ENCODE measurements around the gene DDX3X.
"Not testable (repeated sequence)": the region's sequence is repeated elsewhere in the genome, so short reads cannot be mapped to it uniquely, and the experiment has no call there.

The DDX3X gene

GRCh38 chrX:41344053-41344452 lies 10.1 kb downstream of the DDX3X start:
- Histone ChIP-seq H3K27me3 (ENCODE audit: control insufficient read depth, insufficient read depth, low read length) (no peaks in the 10 kb centered on the region), H3K27ac (ENCODE audit: low read length) (no peak overlapping the region), H3K9me3 (ENCODE audit: control insufficient read depth, low read depth, low read length) (peaks cover 18% of the 10 kb centered on the region), H3K4me3 (ENCODE audit: low read length) (no peak overlapping the region), H3K9ac (ENCODE audit: low read length) (no peak overlapping the region), H3K36me3 (ENCODE audit: control insufficient read depth, low read depth, low read length) (peaks cover 95% of the 10 kb centered on the region), H3K4me1 (ENCODE audit: control insufficient read depth, low read depth, low read length) (no peaks in the 10 kb centered on the region)

GRCh38 chrX:41347186-41347585 lies 13.2 kb downstream of the DDX3X start:
- Histone ChIP-seq H3K9me3 (ENCODE audit: control insufficient read depth, low read depth, low read length) (peaks cover 8% of the 10 kb centered on the region), H3K4me1 (ENCODE audit: control insufficient read depth, low read depth, low read length) (no peaks in the 10 kb centered on the region), H3K36me3 (ENCODE audit: control insufficient read depth, low read depth, low read length) (peaks cover 67% of the 10 kb centered on the region), H3K9ac (ENCODE audit: low read length) (no peak overlapping the region), H3K27me3 (ENCODE audit: control insufficient read depth, insufficient read depth, low read length) (no peaks in the 10 kb centered on the region), H3K4me3 (ENCODE audit: low read length) (no peak overlapping the region), H3K27ac (ENCODE audit: low read length) (no peak overlapping the region)

GRCh38 chrX:41348551-41348950 lies 14.6 kb downstream of the DDX3X start:
- Histone ChIP-seq H3K9ac (ENCODE audit: low read length) (no peak overlapping the region), H3K27me3 (ENCODE audit: control insufficient read depth, insufficient read depth, low read length) (no peaks in the 10 kb centered on the region), H3K4me3 (ENCODE audit: low read length) (no peak overlapping the region), H3K9me3 (ENCODE audit: control insufficient read depth, low read depth, low read length) (peaks cover 4% of the 10 kb centered on the region), H3K36me3 (ENCODE audit: control insufficient read depth, low read depth, low read length) (peaks cover 53% of the 10 kb centered on the region), H3K27ac (ENCODE audit: low read length) (no peak overlapping the region), H3K4me1 (ENCODE audit: control insufficient read depth, low read depth, low read length) (no peaks in the 10 kb centered on the region)

- no peak overlapping the region for H3K9ac ChIP-seq (ENCODE audit: low read length)
- no peak overlapping the region for H3K27ac ChIP-seq (ENCODE audit: low read length)
- H3K27me3 ChIP-seq (ENCODE audit: control insufficient read depth, insufficient read depth, low read length): no peaks in the 10 kb centered on the region
- no peaks in the 10 kb centered on the region for H3K4me1 ChIP-seq (ENCODE audit: control insufficient read depth, low read depth, low read length)
- no peak overlapping the region for H3K4me3 ChIP-seq (ENCODE audit: low read length)
- H3K36me3 ChIP-seq (ENCODE audit: control insufficient read depth, low read depth, low read length): peaks cover 35% of the 10 kb centered on the region
- no peaks in the 10 kb centered on the region for H3K9me3 ChIP-seq (ENCODE audit: control insufficient read depth, low read depth, low read length)
Observed at GRCh38 chrX:41350150-41350975, 16.4 kb downstream of the DDX3X start.

DNA sequence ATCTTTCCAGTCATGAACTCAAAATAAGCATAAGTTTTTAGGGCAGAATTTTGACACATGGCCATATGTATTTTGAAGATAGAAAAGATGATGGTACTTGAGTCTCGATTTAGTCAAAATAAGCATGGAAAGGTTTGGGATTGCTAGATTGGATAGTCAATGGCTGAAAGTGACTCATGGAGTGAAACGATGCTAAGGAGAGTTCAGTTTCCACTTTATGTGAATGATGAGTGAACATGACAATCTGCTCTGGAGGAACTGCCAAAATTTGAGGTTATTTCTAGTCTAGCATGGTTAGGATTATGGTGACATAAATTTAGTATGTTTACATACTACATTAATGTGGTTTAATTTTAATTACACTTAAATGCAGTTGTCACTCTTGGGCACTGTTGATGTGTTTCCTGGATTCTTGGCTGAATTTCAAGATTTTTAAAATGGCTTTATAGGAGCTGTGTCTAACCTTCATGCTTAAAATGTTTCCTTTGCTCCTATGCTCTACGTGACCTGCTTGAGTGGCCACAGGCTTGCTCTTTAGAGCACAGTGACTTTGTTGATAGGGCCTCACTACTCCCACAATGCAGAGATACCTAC lies 17.1 kb downstream of the DDX3X start:
- H3K27me3 ChIP-seq (ENCODE audit: control insufficient read depth, insufficient read depth, low read length): no peaks in the 10 kb centered on the region
- H3K9me3 ChIP-seq (ENCODE audit: control insufficient read depth, low read depth, low read length): no peaks in the 10 kb centered on the region
- H3K9ac ChIP-seq (ENCODE audit: low read length): no peak overlapping the region
- no peaks in the 10 kb centered on the region for H3K4me1 ChIP-seq (ENCODE audit: control insufficient read depth, low read depth, low read length)
- H3K27ac ChIP-seq (ENCODE audit: low read length): no peak overlapping the region
- H3K36me3 ChIP-seq (ENCODE audit: control insufficient read depth, low read depth, low read length): peaks cover 28% of the 10 kb centered on the region
- H3K4me3 ChIP-seq (ENCODE audit: low read length): no peak overlapping the region

DNA sequence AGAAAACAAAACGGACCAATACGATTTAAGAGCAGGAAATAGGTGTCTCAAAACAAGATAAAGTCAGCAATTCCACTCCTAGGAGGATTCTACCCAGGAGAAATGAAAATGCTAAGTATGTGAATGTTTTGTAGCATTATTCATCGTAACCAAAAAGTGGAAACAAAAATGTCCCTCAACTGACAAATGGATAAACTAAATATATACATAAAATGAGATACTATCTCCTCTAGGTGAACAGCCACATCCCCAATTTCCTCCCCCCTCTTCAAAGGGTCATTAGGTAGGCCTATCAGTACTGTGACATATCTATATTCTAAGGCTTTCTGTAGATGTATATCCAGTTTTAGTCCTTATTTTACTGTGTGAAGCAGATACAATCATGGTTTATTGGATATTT lies 18.0 kb downstream of the DDX3X start:
- H3K9ac ChIP-seq (ENCODE audit: low read length): no peak overlapping the region
- H3K4me3 ChIP-seq (ENCODE audit: low read length): no peak overlapping the region
- no peak overlapping the region for H3K27ac ChIP-seq (ENCODE audit: low read length)
- no peaks in the 10 kb centered on the region for H3K4me1 ChIP-seq (ENCODE audit: control insufficient read depth, low read depth, low read length)
- H3K27me3 ChIP-seq (ENCODE audit: control insufficient read depth, insufficient read depth, low read length): no peaks in the 10 kb centered on the region
- peaks cover 19% of the 10 kb centered on the region for H3K36me3 ChIP-seq (ENCODE audit: control insufficient read depth, low read depth, low read length)
- no peaks in the 10 kb centered on the region for H3K9me3 ChIP-seq (ENCODE audit: control insufficient read depth, low read depth, low read length)

- Histone ChIP-seq H3K4me1 (ENCODE audit: control insufficient read depth, low read depth, low read length) (no peaks in the 10 kb centered on the region), H3K9me3 (ENCODE audit: control insufficient read depth, low read depth, low read length) (no peaks in the 10 kb centered on the region), H3K9ac (ENCODE audit: low read length) (no peak overlapping the region), H3K36me3 (ENCODE audit: control insufficient read depth, low read depth, low read length) (peaks cover 15% of the 10 kb centered on the region), H3K27me3 (ENCODE audit: control insufficient read depth, insufficient read depth, low read length) (no peaks in the 10 kb centered on the region), H3K27ac (ENCODE audit: low read length) (no peak overlapping the region), H3K4me3 (ENCODE audit: low read length) (no peak overlapping the region)
Observed at GRCh38 chrX:41352329-41352838, 18.4 kb downstream of the DDX3X start.

DNA sequence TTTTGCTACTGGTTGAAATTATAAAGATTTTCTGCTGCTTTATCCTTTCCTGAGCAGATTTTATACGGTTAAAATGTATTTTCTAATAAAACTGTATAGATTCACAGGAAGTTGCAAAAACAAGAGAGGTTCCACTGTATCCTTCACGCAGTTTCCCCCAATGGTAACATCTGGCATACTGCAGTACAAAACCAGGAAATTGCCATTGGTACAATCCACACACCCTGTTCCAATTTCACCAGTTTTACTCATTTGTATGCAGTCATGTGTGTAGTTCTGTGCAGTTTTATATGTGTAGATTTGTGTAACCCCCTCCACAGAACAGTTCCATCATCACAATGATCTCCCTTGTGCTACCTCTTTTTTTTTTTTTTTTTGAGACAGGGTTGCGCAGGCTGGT lies 20.0 kb downstream of the DDX3X start:
- no peak overlapping the region for H3K9ac ChIP-seq (ENCODE audit: low read length)
- H3K27me3 ChIP-seq (ENCODE audit: control insufficient read depth, insufficient read depth, low read length): no peaks in the 10 kb centered on the region
- no peaks in the 10 kb centered on the region for H3K9me3 ChIP-seq (ENCODE audit: control insufficient read depth, low read depth, low read length)
- H3K27ac ChIP-seq (ENCODE audit: low read length): no peak overlapping the region
- H3K4me3 ChIP-seq (ENCODE audit: low read length): no peak overlapping the region
- H3K4me1 ChIP-seq (ENCODE audit: control insufficient read depth, low read depth, low read length): no peaks in the 10 kb centered on the region
- H3K36me3 ChIP-seq (ENCODE audit: control insufficient read depth, low read depth, low read length): no peaks in the 10 kb centered on the region

GRCh38 chrX:41369152-41369551 lies 35.2 kb downstream of the DDX3X start:
- no peak overlapping the region for H3K27ac ChIP-seq (ENCODE audit: low read length)
- H3K4me1 ChIP-seq (ENCODE audit: control insufficient read depth, low read depth, low read length): no peaks in the 10 kb centered on the region
- H3K9me3 ChIP-seq (ENCODE audit: control insufficient read depth, low read depth, low read length): peaks cover 5% of the 10 kb centered on the region
- no peaks in the 10 kb centered on the region for H3K36me3 ChIP-seq (ENCODE audit: control insufficient read depth, low read depth, low read length)
- H3K9ac ChIP-seq (ENCODE audit: low read length): no peak overlapping the region
- H3K27me3 ChIP-seq (ENCODE audit: control insufficient read depth, insufficient read depth, low read length): no peaks in the 10 kb centered on the region
- H3K4me3 ChIP-seq (ENCODE audit: low read length): no peak overlapping the region

GRCh38 chrX:41371575-41371974 lies 37.6 kb downstream of the DDX3X start:
- not testable (repeated sequence) for H3K27me3 ChIP-seq (ENCODE audit: control insufficient read depth, insufficient read depth, low read length); H3K9me3 ChIP-seq (ENCODE audit: control insufficient read depth, low read depth, low read length); H3K9ac ChIP-seq (ENCODE audit: low read length); H3K4me3 ChIP-seq (ENCODE audit: low read length); H3K36me3 ChIP-seq (ENCODE audit: control insufficient read depth, low read depth, low read length); H3K4me1 ChIP-seq (ENCODE audit: control insufficient read depth, low read depth, low read length); H3K27ac ChIP-seq (ENCODE audit: low read length)

- H3K27ac ChIP-seq (ENCODE audit: low read length): no peak overlapping the region
- H3K27me3 ChIP-seq (ENCODE audit: control insufficient read depth, insufficient read depth, low read length): no peaks in the 10 kb centered on the region
- no peaks in the 10 kb centered on the region for H3K4me1 ChIP-seq (ENCODE audit: control insufficient read depth, low read depth, low read length)
- H3K4me3 ChIP-seq (ENCODE audit: low read length): no peak overlapping the region
- no peaks in the 10 kb centered on the region for H3K36me3 ChIP-seq (ENCODE audit: control insufficient read depth, low read depth, low read length)
- H3K9me3 ChIP-seq (ENCODE audit: control insufficient read depth, low read depth, low read length): no peaks in the 10 kb centered on the region
- no peak overlapping the region for H3K9ac ChIP-seq (ENCODE audit: low read length)
Observed at GRCh38 chrX:41373989-41374606, 40.1 kb downstream of the DDX3X start.
